Activated B cell treated with CpG ODN at 0.5 μM for 24 hours (primary cell): ENCODE measurements around the gene MLIP. TPM values are rescaled to one million over a fixed set of nuclear protein-coding genes. Genes with fewer than 3 reads are reported as not detected.
"Not testable (repeated sequence)": the region's sequence is repeated elsewhere in the genome, so short reads cannot be mapped to it uniquely, and the experiment has no call there.

ENCODE experiments used
- ATAC-seq: fragments of 200-7000 bp; cut with Tn5 transposase; one replicate; pipeline ENCODE4 v1.10.0; 2021; ENCODE audit warnings: low read depth, mild to moderate bottlenecking, moderate library complexity
- CTCF ChIA-PET: fragments of 350-600 bp; sonication (Branson Sonifier 250); formaldehyde crosslinking; loops from one replicate; lab custom pipeline; 2021; ENCODE audit warnings: antibody characterized with exemption; lab: Charles Lee
- POLR2A ChIA-PET: fragments of 350-600 bp; sonication (Branson Sonifier 250); formaldehyde crosslinking; loops from one replicate; lab custom pipeline; 2021; ENCODE audit warnings: antibody characterized with exemption; lab: Charles Lee
- DNase-seq: peaks from one replicate; pipeline ENCODE4 v3.0.0; 2022
- H3K27ac Mint-ChIP-seq: one replicate; pipeline ENCODE4 v1.8.0; 2020; ENCODE audit warnings: mixed read lengths
- H3K27me3 Mint-ChIP-seq: one replicate; pipeline ENCODE4 v1.8.0; 2021; ENCODE audit warnings: mixed read lengths
- H3K36me3 Mint-ChIP-seq: one replicate; pipeline ENCODE4 v1.8.0; 2021; ENCODE audit warnings: low read depth, mixed read lengths
- H3K4me1 Mint-ChIP-seq: one replicate; pipeline ENCODE4 v1.8.0; 2021; ENCODE audit warnings: mixed read lengths
- H3K4me3 Mint-ChIP-seq: one replicate; pipeline ENCODE4 v1.8.0; 2020; ENCODE audit warnings: mild to moderate bottlenecking, mixed read lengths
- H3K9me3 Mint-ChIP-seq: one replicate; pipeline ENCODE4 v1.8.0; 2020; ENCODE audit warnings: mixed read lengths
- CTCF ChIP-seq: fragments of 200-600 bp; IDR thresholded peaks from one replicate; pipeline ENCODE4 v1.8.0; 2022; ENCODE audit warnings: antibody characterized with exemption, mild to moderate bottlenecking
- intact Hi-C: fragments of 100-400 bp; cut with micrococcal nuclease; formaldehyde crosslinking; loops from one replicate; pipeline ENCODE4 v1.15.1; 2024
- total RNA-seq: library from RNA; stranded (reverse); gene quantifications from 2 replicates; pipeline ENCODE4 v1.2.3, GENCODE V29; 2022

MLIP gene
- total RNA-seq, 1 donor from 2014 or later, result not detected

- DNase-seq (no peak), ATAC-seq (no peak)
- Mint-ChIP-seq H3K4me1 (peaks cover 2% of the 10 kb centered on the region), H3K36me3 (no peaks in the 10 kb centered on the region), H3K27me3 (no peaks in the 10 kb centered on the region), H3K4me3 (no peak overlapping the region), H3K9me3 (no peaks in the 10 kb centered on the region), H3K27ac (no peak overlapping the region)
- ChIA-PET POLR2A (no interaction called here), CTCF (no interaction called here)
- intact Hi-C loops, result no loop called here
- no peak for TF ChIP-seq CTCF
These were observed 93.8 kb downstream of the MLIP start for GRCh38 chr6:54204921-54205591.

- H3K27ac Mint-ChIP-seq, result no peak overlapping the region
- H3K36me3 Mint-ChIP-seq, result no peaks in the 10 kb centered on the region
- DNase-seq (no peak), ATAC-seq (no peak)
- CTCF ChIA-PET, result no interaction called here
- H3K9me3 Mint-ChIP-seq, result no peaks in the 10 kb centered on the region
- H3K27me3 Mint-ChIP-seq, result no peaks in the 10 kb centered on the region
- peaks cover 4% of the 10 kb centered on the region for H3K4me1 Mint-ChIP-seq
- no peak for TF ChIP-seq CTCF
- intact Hi-C loops, result no loop called here
- no peak overlapping the region for H3K4me3 Mint-ChIP-seq
- POLR2A ChIA-PET, result no interaction called here
These were observed 95.3 kb downstream of the MLIP start for GRCh38 chr6:54206510-54206909.

- H3K4me1 Mint-ChIP-seq, intact Hi-C loops, H3K27ac Mint-ChIP-seq, H3K4me3 Mint-ChIP-seq, H3K27me3 Mint-ChIP-seq, CTCF ChIA-PET, POLR2A ChIA-PET, H3K36me3 Mint-ChIP-seq, H3K9me3 Mint-ChIP-seq, ATAC-seq, DNase-seq: not testable (repeated sequence)
These were observed 98.7 kb downstream of the MLIP start for GRCh38 chr6:54209983-54210382.

GRCh38 chr6:54214286-54214685 lies 103.0 kb downstream of the MLIP start:
- DNase-seq (no peak), ATAC-seq (no peak)
- intact Hi-C loops, result no loop called here
- Mint-ChIP-seq H3K36me3 (no peaks in the 10 kb centered on the region), H3K27ac (no peak overlapping the region), H3K4me1 (peaks cover 10% of the 10 kb centered on the region), H3K4me3 (no peak overlapping the region), H3K9me3 (no peaks in the 10 kb centered on the region), H3K27me3 (no peaks in the 10 kb centered on the region)
- CTCF ChIA-PET, result no interaction called here
- TF ChIP-seq CTCF, result no peak
- POLR2A ChIA-PET, result no interaction called here

- H3K36me3 Mint-ChIP-seq, result no peaks in the 10 kb centered on the region
- ChIA-PET POLR2A (no interaction called here), CTCF (no interaction called here)
- no peak for TF ChIP-seq CTCF
- H3K4me1 Mint-ChIP-seq, result peaks cover 6% of the 10 kb centered on the region
- no peaks in the 10 kb centered on the region for H3K9me3 Mint-ChIP-seq
- no peak overlapping the region for H3K27ac Mint-ChIP-seq
- ATAC-seq, result no peak
- H3K27me3 Mint-ChIP-seq, result no peaks in the 10 kb centered on the region
- H3K4me3 Mint-ChIP-seq, result no peak overlapping the region
- DNase-seq, result no peak
- intact Hi-C loops, result no loop called here
These were observed 105.1 kb downstream of the MLIP start for GRCh38 chr6:54216336-54216735.

- H3K27me3 Mint-ChIP-seq, result no peaks in the 10 kb centered on the region
- no peak for DNase-seq
- no peak overlapping the region for H3K4me3 Mint-ChIP-seq
- H3K27ac Mint-ChIP-seq, result no peak overlapping the region
- no peak for TF ChIP-seq CTCF
- intact Hi-C loops, result no loop called here
- H3K9me3 Mint-ChIP-seq, result no peaks in the 10 kb centered on the region
- no peaks in the 10 kb centered on the region for H3K36me3 Mint-ChIP-seq
- ChIA-PET POLR2A (no interaction called here), CTCF (no interaction called here)
- peaks cover 6% of the 10 kb centered on the region for H3K4me1 Mint-ChIP-seq
- ATAC-seq, result no peak
These were observed 105.8 kb downstream of the MLIP start for GRCh38 chr6:54217018-54217417.
